ENCODE measurements around the gene KCTD10. TPM values are rescaled to one million over a fixed set of nuclear protein-coding genes. Genes with fewer than 3 reads are reported as not detected.

KCTD10 gene
- total RNA-seq, 2 experiments from 2014 or later = 37.4 to 38.2 TPM

GRCh38 chr12:109513977-109514376, 36.9 kb upstream of the KCTD10 start:
- DNase-seq (no peak), ATAC-seq (no peak)
- intact Hi-C loops (cut with micrococcal nuclease) = no loop called here
- ChIA-PET CTCF (interaction anchor here (0.7 kb wide), 1 partner anchor 83 kb away, joined by 4 read pairs; no protein-coding TSS in a partner anchor), POLR2A (no interaction called here)
- H3K27me3 Mint-ChIP-seq = no peaks in the 10 kb centered on the region
- no peaks in the 10 kb centered on the region for H3K4me1 Mint-ChIP-seq (ENCODE audit: low read depth)
- H3K4me3 Mint-ChIP-seq = no peak overlapping the region
- no peak for TF ChIP-seq CTCF (IDR thresholded peaks at IDR 0.05)
- H3K36me3 Mint-ChIP-seq (ENCODE audit: low read depth) = peaks cover 20% of the 10 kb centered on the region
- H3K27ac Mint-ChIP-seq = no peak overlapping the region
- H3K9me3 Mint-ChIP-seq = no peaks in the 10 kb centered on the region

- Mint-ChIP-seq H3K4me3 (no peak overlapping the region), H3K4me1 (ENCODE audit: low read depth) (no peaks in the 10 kb centered on the region), H3K36me3 (ENCODE audit: low read depth) (peaks cover 20% of the 10 kb centered on the region), H3K27me3 (no peaks in the 10 kb centered on the region), H3K9me3 (no peaks in the 10 kb centered on the region), H3K27ac (no peak overlapping the region)
- ChIA-PET CTCF (interaction anchor here (0.7 to 1.2 kb wide), 2 partner anchors 84 to 332 kb away, joined by 3 to 4 read pairs; no protein-coding TSS in a partner anchor), POLR2A (interaction anchor here (1.2 kb wide), 1 partner anchor 360 kb away, joined by 4 read pairs; no protein-coding TSS in a partner anchor)
- no peak for ATAC-seq
- DNase-seq = no peak
- intact Hi-C loops (cut with micrococcal nuclease) = no loop called here
- no peak for TF ChIP-seq CTCF (IDR thresholded peaks at IDR 0.05)
These were observed 36.0 kb upstream of the KCTD10 start for GRCh38 chr12:109513051-109513450.

GRCh38 chr12:109512608-109513007, 35.5 kb upstream of the KCTD10 start:
- ATAC-seq = no peak
- ChIA-PET CTCF (interaction anchor here (1.2 kb wide), 1 partner anchor 333 kb away, joined by 3 read pairs; no protein-coding TSS in a partner anchor), POLR2A (interaction anchor here (1.2 kb wide), 1 partner anchor 360 kb away, joined by 4 read pairs; no protein-coding TSS in a partner anchor)
- Mint-ChIP-seq H3K36me3 (ENCODE audit: low read depth) (peaks cover 17% of the 10 kb centered on the region), H3K4me3 (no peak overlapping the region), H3K9me3 (no peaks in the 10 kb centered on the region), H3K27me3 (no peaks in the 10 kb centered on the region), H3K27ac (no peak overlapping the region), H3K4me1 (ENCODE audit: low read depth) (no peaks in the 10 kb centered on the region)
- DNase-seq = no peak
- TF ChIP-seq CTCF (IDR thresholded peaks at IDR 0.05) = no peak
- intact Hi-C loops (cut with micrococcal nuclease) = no loop called here

GRCh38 chr12:109510196-109510595, 33.1 kb upstream of the KCTD10 start:
- no peak overlapping the region for H3K27ac Mint-ChIP-seq
- H3K27me3 Mint-ChIP-seq = no peaks in the 10 kb centered on the region
- ChIA-PET CTCF (interaction anchor here (1.5 kb wide), 1 partner anchor 9 kb away, joined by 5 read pairs; no protein-coding TSS in a partner anchor), POLR2A (interaction anchor here (1.1 kb wide), 1 partner anchor 17 kb away, joined by 3 read pairs; no protein-coding TSS in a partner anchor)
- H3K4me3 Mint-ChIP-seq = no peak overlapping the region
- no peaks in the 10 kb centered on the region for H3K4me1 Mint-ChIP-seq (ENCODE audit: low read depth)
- intact Hi-C loops (cut with micrococcal nuclease) = no loop called here
- TF ChIP-seq CTCF (IDR thresholded peaks at IDR 0.05) = no peak
- ATAC-seq = no peak
- DNase-seq = no peak
- H3K9me3 Mint-ChIP-seq = no peaks in the 10 kb centered on the region
- peaks cover 9% of the 10 kb centered on the region for H3K36me3 Mint-ChIP-seq (ENCODE audit: low read depth)

DNA sequence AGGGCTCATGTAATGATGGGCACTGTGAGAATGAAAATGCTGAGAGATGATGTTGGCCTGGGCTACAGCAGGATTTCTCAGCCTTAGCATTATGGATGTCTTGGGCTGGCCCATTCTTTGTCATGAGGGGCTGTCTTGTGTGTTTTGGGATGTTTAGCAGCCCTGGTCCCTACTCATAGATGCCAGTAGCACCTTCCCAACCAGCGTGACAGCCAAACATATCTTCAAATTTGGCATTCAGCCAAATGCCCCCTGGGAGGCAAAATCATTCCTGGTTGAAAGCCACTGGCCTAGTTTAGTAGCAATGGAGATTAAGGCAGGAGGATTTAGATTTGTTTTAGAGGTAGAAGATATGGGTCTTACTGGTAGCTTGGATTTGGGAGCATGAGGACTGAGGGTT, 27.0 kb upstream of the KCTD10 start:
- ChIA-PET POLR2A (no interaction called here), CTCF (interaction anchor here (0.7 kb wide), 1 partner anchor 1829 kb away, joined by 3 read pairs; no protein-coding TSS in a partner anchor)
- Mint-ChIP-seq H3K9me3 (no peaks in the 10 kb centered on the region), H3K27ac (no peak overlapping the region), H3K4me1 (ENCODE audit: low read depth) (no peaks in the 10 kb centered on the region), H3K4me3 (no peak overlapping the region), H3K27me3 (no peaks in the 10 kb centered on the region), H3K36me3 (ENCODE audit: low read depth) (peaks cover 25% of the 10 kb centered on the region)
- TF ChIP-seq CTCF (IDR thresholded peaks at IDR 0.05) = no peak
- DNase-seq = no peak
- intact Hi-C loops (cut with micrococcal nuclease) = no loop called here
- ATAC-seq = no peak

Data from activated CD8-positive, alpha-beta T cell treated with anti-CD3 and anti-CD28 coated beads for 36 hours (primary cell).